SK-N-MC (cell line): ENCODE results near the gene GUCA2B.

Experiments used
- EZH2 ChIP-seq: fragments of 200-600 bp; sonication (generic); IDR thresholded peaks from one replicate; pipeline ENCODE4 v1.6.1; 2017; ENCODE audit warnings: antibody characterized with exemption
- FOXP2 ChIP-seq: optimal IDR thresholded peaks from 2 replicates; pipeline ENCODE3; 2011; ENCODE audit warnings: mild to moderate bottlenecking, moderate library complexity; ENCODE audit not compliant: insufficient read depth; ENCODE audit errors: extremely low read length, control extremely low read depth
- POLR2AphosphoS5 ChIP-seq: IDR thresholded peaks from 2 replicates; pipeline ENCODE4 v1.6.1; 2012; ENCODE audit warnings: mild to moderate bottlenecking, low read depth, low read length, borderline replicate concordance

DNA sequence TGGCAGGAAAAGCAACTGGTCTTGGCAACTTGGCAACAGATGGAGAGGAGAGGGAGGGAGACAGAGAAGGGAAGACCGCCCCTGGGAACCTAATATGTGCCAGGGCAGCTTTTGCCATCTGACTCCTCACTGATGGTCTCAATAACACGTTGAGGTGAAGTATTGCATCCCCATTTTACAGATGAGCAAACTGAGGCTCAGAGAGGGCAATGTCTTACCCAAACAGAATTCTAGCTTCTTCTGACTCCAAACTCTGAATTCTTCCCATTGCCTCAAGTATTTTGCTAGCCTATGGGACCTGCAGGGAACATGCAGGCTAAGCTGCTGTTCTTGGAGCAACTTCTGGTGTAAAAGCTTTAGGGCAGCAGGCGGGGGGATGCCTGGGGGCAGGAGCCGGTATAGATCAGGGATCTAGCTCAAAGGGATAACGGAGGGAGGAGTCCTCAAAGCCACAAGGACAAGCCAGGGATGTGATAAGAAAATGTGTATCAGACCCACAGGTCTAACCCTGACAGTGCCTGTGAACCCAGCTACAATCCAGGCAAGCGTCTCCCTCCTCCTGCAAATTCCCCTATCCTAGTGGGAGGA is 18.6 kb downstream of the GUCA2B start:
- TF ChIP-seq EZH2, result no peak
- TF ChIP-seq POLR2AphosphoS5, result no peak
- no peak for TF ChIP-seq FOXP2
